Ovary (tissue), 9 donors: ENCODE data around the gene HEBP1. TPM values are rescaled to one million over a fixed set of nuclear protein-coding genes. Genes with fewer than 3 reads are reported as not detected.

Experiments
- DNase-seq, 5 donors: peaks; one replicate each; pipeline ENCODE4 v3.0.0-alpha.2; 2019 to 2020
- H3K27ac ChIP-seq, 2 donors: fragments of 200-600 bp; one replicate each; pipeline versions ENCODE4 v1.5.1 to v1.8.0; 2019 to 2022
- H3K27me3 ChIP-seq: fragments of 200-600 bp; one replicate; pipeline ENCODE4 v1.8.0; 2022
- H3K36me3 ChIP-seq: fragments of 200-600 bp; sonication (generic); one replicate; pipeline ENCODE4 v1.5.1; 2019
- H3K4me1 ChIP-seq: one replicate; pipeline ENCODE4 v1.8.1; 2013; ENCODE audit warnings: mild to moderate bottlenecking, moderate library complexity; ENCODE audit not compliant: insufficient read depth
- H3K4me3 ChIP-seq: fragments of 200-600 bp; sonication (generic); one replicate; pipeline ENCODE4 v1.5.1; 2017
- H3K9me3 ChIP-seq, 2 donors: fragments of 200-600 bp in 1 of 2; sonication (generic) in 1 of 2; one replicate each; pipeline versions ENCODE4 v1.5.1 to v1.8.1; 2013 to 2019; ENCODE audit warnings: mild to moderate bottlenecking in 1 of 2, moderate library complexity in 1 of 2
- EP300 ChIP-seq: sonication (generic); formaldehyde crosslinking; IDR thresholded peaks from one replicate; pipeline ENCODE4 v1.6.1; 2017; ENCODE audit warnings: antibody characterized with exemption
- POLR2A ChIP-seq: fragments of 450-650 bp; IDR thresholded peaks from one replicate; pipeline ENCODE4 v1.6.1; 2017; ENCODE audit warnings: antibody characterized with exemption, mild to moderate bottlenecking, moderate library complexity
- WGBS, 3 donors: extraction: QIAGEN DNeasy Blood & Tissue Kit in 1 of 3; methylation state at CpG; one replicate each; pipeline versions ENCODE4 v1.1.5 to v1.1.7; 2013 to 2017; 5-methylcytosine and 5-hydroxymethylcytosine counted together
- intact Hi-C, 4 donors: fragments of 100-400 bp; cut with DNase I; formaldehyde crosslinking; loops; one replicate each; pipeline versions ENCODE4 v1.11.0 to v1.15.1; 2022 to 2023
- polyA plus RNA-seq, 2 donors: library from polyadenylated mRNA; stranded (reverse); fragments of 200-250 nt in 1 of 2; fragments of 350-450 nt in 1 of 2; fragmentation: Illumina TruSeq in 1 of 2; extraction: RNeasy Lipid Tissue Mini Kit (QIAGEN cat#74804) in 1 of 2; gene quantifications; one replicate each; pipeline ENCODE4 v1.2.3, GENCODE V29; 2013 to 2014
- total RNA-seq, 7 donors: library from RNA; depleted of rRNA in 2 of 7; stranded (reverse); fragments of >200 nt in 2 of 7; fragmentation: NEBNext Ultra II Directional in 3 of 7; extraction: Animal tissue kit (Norgen Biotek cat#: 25700) in 3 of 7; gene quantifications; one replicate each; pipeline versions ENCODE4 v1.1.0 to v1.2.4, GENCODE V29; 2016 to 2023
- TF ChIP-seq, protein P1 (sequence below), 3 donors: fragments of 450-650 bp in 2 of 3; fragments of 200-600 bp in 1 of 3; IDR thresholded peaks; one replicate each; pipeline versions ENCODE4 v1.5.1 to v1.8.0; 2016 to 2022; ENCODE audit warnings: antibody characterized with exemption in 3 of 3, mild to moderate bottlenecking in 1 of 3
- donor health status: DM: no; HTN: no; CAD: no; lungs with moderate emphysema.
- donor health status: DM: no; HTN: no; CAD: no.
- donor health status: Bipolar disorder and iron deficiency.
- donor health status: DM: yes; HTN: yes; CAD: no.
- donor health status: DM: no; HTN: no; CAD: no.
- donor health status: DM: yes; HTN: yes; CAD: no.

HEBP1 gene
- total and polyA plus RNA-seq, 9 donors = 31.6 to 150 (median 85.4) TPM

DNA sequence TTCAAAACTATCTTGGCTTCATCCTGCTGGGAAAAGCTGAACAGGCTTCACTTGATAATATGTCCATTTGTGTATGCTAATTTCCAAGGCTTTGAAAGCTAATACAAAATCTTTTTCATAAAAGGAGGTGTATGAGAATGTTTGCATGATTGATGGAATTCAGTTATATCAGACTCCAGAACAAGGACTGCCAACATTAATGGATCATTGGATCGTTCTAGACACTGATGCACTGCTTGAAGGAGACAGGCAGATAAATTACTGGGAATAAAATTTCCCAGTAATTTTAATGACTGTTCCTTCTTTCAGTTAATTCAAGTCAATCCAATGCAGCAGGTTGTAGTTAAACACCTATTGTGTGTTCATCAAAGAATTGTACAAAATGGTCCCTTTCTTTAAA lies 48.6 kb downstream of the HEBP1 start:
- DNase-seq = no peak
- 88 to 100% (median 98%) methylated on average over 1 of the region's 1 CpG for WGBS, 3 donors
- Histone ChIP-seq H3K4me1 (no peaks in the 10 kb centered on the region), H3K36me3 (no peaks in the 10 kb centered on the region), H3K4me3 (no peak overlapping the region), H3K27me3 (no peaks in the 10 kb centered on the region), H3K27ac (no peak overlapping the region), H3K9me3 (no peaks in the 10 kb centered on the region)
- intact Hi-C loops = no loop called here
- TF ChIP-seq EP300 (no peak), POLR2A (no peak)
- TF ChIP-seq, protein P1, sequence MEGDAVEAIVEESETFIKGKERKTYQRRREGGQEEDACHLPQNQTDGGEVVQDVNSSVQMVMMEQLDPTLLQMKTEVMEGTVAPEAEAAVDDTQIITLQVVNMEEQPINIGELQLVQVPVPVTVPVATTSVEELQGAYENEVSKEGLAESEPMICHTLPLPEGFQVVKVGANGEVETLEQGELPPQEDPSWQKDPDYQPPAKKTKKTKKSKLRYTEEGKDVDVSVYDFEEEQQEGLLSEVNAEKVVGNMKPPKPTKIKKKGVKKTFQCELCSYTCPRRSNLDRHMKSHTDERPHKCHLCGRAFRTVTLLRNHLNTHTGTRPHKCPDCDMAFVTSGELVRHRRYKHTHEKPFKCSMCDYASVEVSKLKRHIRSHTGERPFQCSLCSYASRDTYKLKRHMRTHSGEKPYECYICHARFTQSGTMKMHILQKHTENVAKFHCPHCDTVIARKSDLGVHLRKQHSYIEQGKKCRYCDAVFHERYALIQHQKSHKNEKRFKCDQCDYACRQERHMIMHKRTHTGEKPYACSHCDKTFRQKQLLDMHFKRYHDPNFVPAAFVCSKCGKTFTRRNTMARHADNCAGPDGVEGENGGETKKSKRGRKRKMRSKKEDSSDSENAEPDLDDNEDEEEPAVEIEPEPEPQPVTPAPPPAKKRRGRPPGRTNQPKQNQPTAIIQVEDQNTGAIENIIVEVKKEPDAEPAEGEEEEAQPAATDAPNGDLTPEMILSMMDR (IDR thresholded peaks at IDR 0.05) = no peak

- Histone ChIP-seq H3K4me1 (no peaks in the 10 kb centered on the region), H3K27ac (no peak overlapping the region), H3K9me3 (no peaks in the 10 kb centered on the region), H3K36me3 (no peaks in the 10 kb centered on the region), H3K27me3 (no peaks in the 10 kb centered on the region), H3K4me3 (no peak overlapping the region)
- DNase-seq = no peak
- TF ChIP-seq EP300 (no peak), POLR2A (no peak)
- TF ChIP-seq, protein P1 (IDR thresholded peaks at IDR 0.05) = no peak
- intact Hi-C loops = no loop called here
- WGBS, 3 donors = 65 to 79% (median 72%) methylated on average over 4 of the region's 4 CpGs
These were observed 52.2 kb downstream of the HEBP1 start for GRCh38 chr12:12947902-12948301.

DNA sequence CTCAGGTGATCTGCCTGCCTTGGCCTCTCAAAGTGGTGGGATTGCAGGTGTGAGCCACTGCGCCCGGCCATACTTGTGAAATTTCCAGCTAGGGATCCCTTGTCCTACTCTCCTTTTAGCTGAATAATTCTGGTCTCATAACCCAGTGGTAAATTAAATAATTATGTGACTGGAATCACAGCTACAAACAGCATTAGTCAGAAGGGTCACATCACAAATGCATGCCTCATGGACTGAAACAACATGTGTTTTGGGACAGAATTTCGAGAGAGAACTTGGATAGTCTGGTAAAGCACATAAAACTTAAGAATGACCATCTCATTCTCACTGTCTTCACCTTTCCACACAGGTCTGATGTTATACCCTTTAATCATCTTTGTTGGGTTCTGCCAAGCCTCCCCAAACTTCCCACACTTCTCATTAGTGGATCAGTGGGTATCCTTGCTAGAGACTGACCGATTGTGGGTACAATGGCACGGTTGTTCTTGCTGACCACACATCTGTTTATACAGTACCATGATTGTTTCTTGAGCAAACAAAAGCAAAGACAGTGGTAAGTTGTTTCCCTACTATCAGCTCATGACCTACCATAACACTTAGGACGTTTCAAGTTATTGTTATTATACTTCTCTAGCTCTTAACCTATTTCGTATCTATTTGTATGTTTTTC lies 53.2 kb downstream of the HEBP1 start:
- 86 to 88% (median 88%) methylated on average over 7 of the region's 7 CpGs for WGBS, 3 donors
- no peaks in the 10 kb centered on the region for H3K9me3 ChIP-seq
- H3K27ac ChIP-seq = no peak overlapping the region
- H3K27me3 ChIP-seq = no peaks in the 10 kb centered on the region
- H3K4me1 ChIP-seq = no peaks in the 10 kb centered on the region
- TF ChIP-seq, protein P1 (IDR thresholded peaks at IDR 0.05) = no peak
- TF ChIP-seq POLR2A (no peak), EP300 (no peak)
- no peak for DNase-seq
- H3K4me3 ChIP-seq = no peak overlapping the region
- intact Hi-C loops = no loop called here
- H3K36me3 ChIP-seq = no peaks in the 10 kb centered on the region

- TF ChIP-seq POLR2A (no peak), EP300 (no peak)
- TF ChIP-seq, protein P1 (IDR thresholded peaks at IDR 0.05) = no peak
- Histone ChIP-seq H3K4me3 (no peak overlapping the region), H3K4me1 (no peaks in the 10 kb centered on the region), H3K27me3 (no peaks in the 10 kb centered on the region), H3K27ac (no peak overlapping the region), H3K36me3 (no peaks in the 10 kb centered on the region), H3K9me3 (no peaks in the 10 kb centered on the region)
- DNase-seq = no peak
- intact Hi-C loops = no loop called here
These were observed 54.5 kb downstream of the HEBP1 start for GRCh38 chr12:12945591-12945990.
